Calu3 (cell line): ENCODE results near the gene FAM114A1. TPM values are rescaled to one million over a fixed set of nuclear protein-coding genes. Genes with fewer than 3 reads are reported as not detected.
"Not testable (repeated sequence)": the region's sequence is repeated elsewhere in the genome, so short reads cannot be mapped to it uniquely, and the experiment has no call there.

ENCODE experiments used
- BruUV-seq: library from RNA; stranded (reverse); fragments of 400-500 nt; replicated peaks from 2 replicates; lab custom pipeline; 2021; lab: Mats Ljungman, UMichigan
- CTCF ChIA-PET: fragments of 300-600 bp; sonication (Branson Sonifier 250); formaldehyde crosslinking; loops from one replicate; lab custom pipeline; 2022; ENCODE audit warnings: antibody characterized with exemption; lab: Charles Lee
- DNase-seq: peaks from one replicate; pipeline ENCODE4 v3.0.0; 2022
- H3K27ac Mint-ChIP-seq: one replicate; pipeline ENCODE4 v1.8.0; 2022; ENCODE audit warnings: mixed read lengths; ENCODE audit not compliant: unreplicated experiment
- H3K27me3 Mint-ChIP-seq: one replicate; pipeline ENCODE4 v1.8.0; 2022; ENCODE audit warnings: mixed read lengths; ENCODE audit not compliant: unreplicated experiment
- H3K36me3 Mint-ChIP-seq: one replicate; pipeline ENCODE4 v1.8.0; 2022; ENCODE audit warnings: mild to moderate bottlenecking, moderate library complexity, mixed read lengths; ENCODE audit not compliant: insufficient read depth, unreplicated experiment
- H3K4me1 Mint-ChIP-seq: one replicate; pipeline ENCODE4 v1.8.0; 2022; ENCODE audit warnings: mild to moderate bottlenecking, low read depth, mixed read lengths; ENCODE audit not compliant: unreplicated experiment
- H3K4me3 Mint-ChIP-seq: one replicate; pipeline ENCODE4 v1.8.0; 2022; ENCODE audit warnings: mild to moderate bottlenecking, low read depth, moderate library complexity, mixed read lengths; ENCODE audit not compliant: unreplicated experiment
- H3K9me3 Mint-ChIP-seq: one replicate; pipeline ENCODE4 v1.8.0; 2022; ENCODE audit warnings: low read depth, mixed read lengths; ENCODE audit not compliant: unreplicated experiment
- CTCF ChIP-seq: fragments of 200-600 bp; IDR thresholded peaks from one replicate; pipeline ENCODE4 v1.8.0; 2022; ENCODE audit warnings: antibody characterized with exemption; ENCODE audit not compliant: unreplicated experiment
- intact Hi-C: fragments of 100-400 bp; cut with micrococcal nuclease; formaldehyde crosslinking; loops from one replicate; pipeline ENCODE4 v1.10.0; 2022; ENCODE audit not compliant: unreplicated experiment
- total RNA-seq: library from RNA; stranded (reverse); gene quantifications from 2 replicates; pipeline ENCODE4 v1.2.3, GENCODE V29; 2022

Gene FAM114A1
- total RNA-seq, 1 experiment from 2014 or later = 22.1 TPM

- no peaks in the 10 kb centered on the region for H3K36me3 Mint-ChIP-seq
- intact Hi-C loops = no loop called here
- no peak overlapping the region for H3K27ac Mint-ChIP-seq
- peaks cover 2% of the 10 kb centered on the region for H3K9me3 Mint-ChIP-seq
- DNase-seq = no peak
- BruUV-seq = no TSS peak
- H3K4me1 Mint-ChIP-seq = no peaks in the 10 kb centered on the region
- no peak for TF ChIP-seq CTCF
- no peak overlapping the region for H3K4me3 Mint-ChIP-seq
- H3K27me3 Mint-ChIP-seq = no peaks in the 10 kb centered on the region
- CTCF ChIA-PET = no interaction called here
Observed at GRCh38 chr4:38957261-38957815, 89.7 kb downstream of the FAM114A1 start.

GRCh38 chr4:38957893-38958292 is 90.3 kb downstream of the FAM114A1 start:
- H3K4me3 Mint-ChIP-seq = no peak overlapping the region
- no peaks in the 10 kb centered on the region for H3K36me3 Mint-ChIP-seq
- TF ChIP-seq CTCF = no peak
- no TSS peak for BruUV-seq
- no peaks in the 10 kb centered on the region for H3K27me3 Mint-ChIP-seq
- no peak overlapping the region for H3K27ac Mint-ChIP-seq
- no peak for DNase-seq
- CTCF ChIA-PET = no interaction called here
- peaks cover 2% of the 10 kb centered on the region for H3K9me3 Mint-ChIP-seq
- H3K4me1 Mint-ChIP-seq = no peaks in the 10 kb centered on the region
- intact Hi-C loops = no loop called here

GRCh38 chr4:38958453-38959190 is 91.0 kb downstream of the FAM114A1 start:
- Mint-ChIP-seq H3K4me1 (no peaks in the 10 kb centered on the region), H3K27ac (no peak overlapping the region), H3K27me3 (no peaks in the 10 kb centered on the region), H3K9me3 (peaks cover 2% of the 10 kb centered on the region), H3K4me3 (no peak overlapping the region), H3K36me3 (no peaks in the 10 kb centered on the region)
- TF ChIP-seq CTCF = no peak
- intact Hi-C loops = no loop called here
- CTCF ChIA-PET = no interaction called here
- DNase-seq = no peak
- no TSS peak for BruUV-seq

GRCh38 chr4:38959248-38959647 is 91.6 kb downstream of the FAM114A1 start:
- CTCF ChIA-PET, intact Hi-C loops, H3K4me3 Mint-ChIP-seq, DNase-seq, H3K4me1 Mint-ChIP-seq, H3K36me3 Mint-ChIP-seq, H3K27ac Mint-ChIP-seq, H3K9me3 Mint-ChIP-seq, BruUV-seq, H3K27me3 Mint-ChIP-seq: not testable (repeated sequence)
